HG03025 (cell line): ENCODE results near the gene SLC38A8.

Source experiments
- ATAC-seq: cut with Tn5 transposase; IDR thresholded peaks from one replicate; pipeline ENCODE4 v1.9.1; 2021; ENCODE audit warnings: mild to moderate bottlenecking, moderate library complexity; ENCODE audit not compliant: unreplicated experiment, low FRiP score

Gene SLC38A8

DNA sequence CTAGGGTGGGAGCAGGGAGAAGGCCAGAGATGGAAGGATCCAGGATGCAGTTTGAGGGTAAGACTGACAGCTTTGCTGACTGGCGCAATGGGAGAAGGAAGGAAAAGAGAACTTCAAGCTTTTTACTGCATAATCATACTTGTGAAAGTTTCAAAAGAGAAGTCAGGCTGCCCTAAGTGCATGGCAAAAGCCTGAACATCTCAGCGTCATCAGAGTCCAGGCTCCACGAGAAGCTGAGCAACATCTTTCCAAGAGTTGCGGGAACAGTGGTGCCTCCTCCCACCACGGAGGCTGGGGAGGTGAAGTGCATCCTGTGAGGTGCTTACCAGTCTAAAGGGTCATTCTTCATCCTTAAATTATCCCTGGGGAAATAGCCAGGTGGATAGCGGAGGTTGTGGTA lies 26.9 kb upstream of the SLC38A8 start:
- ATAC-seq = no peak

GRCh38 chr16:84068783-84069462 lies 26.3 kb upstream of the SLC38A8 start:
- ATAC-seq = no peak

DNA sequence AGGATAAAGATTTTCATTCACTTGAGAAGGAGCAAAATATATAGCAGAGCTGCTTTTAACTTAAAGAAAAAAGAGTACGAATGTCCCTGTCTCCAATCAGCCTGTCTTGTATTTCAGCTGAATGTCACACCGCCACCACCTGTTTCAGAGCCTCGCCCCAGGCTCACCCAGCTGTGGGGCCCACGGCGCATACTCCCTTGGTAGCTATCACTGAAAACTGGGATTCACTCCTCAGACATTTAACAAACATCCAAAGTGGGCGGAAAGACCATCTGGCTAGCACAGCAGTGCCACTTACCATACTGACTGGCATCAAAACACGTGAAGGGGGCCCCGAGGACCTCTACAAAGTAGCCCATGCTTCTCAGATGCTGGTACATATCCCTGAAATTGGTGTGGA lies 25.4 kb upstream of the SLC38A8 start:
- ATAC-seq = no peak

GRCh38 chr16:84067640-84068039 lies 25.0 kb upstream of the SLC38A8 start:
- ATAC-seq = no peak

DNA sequence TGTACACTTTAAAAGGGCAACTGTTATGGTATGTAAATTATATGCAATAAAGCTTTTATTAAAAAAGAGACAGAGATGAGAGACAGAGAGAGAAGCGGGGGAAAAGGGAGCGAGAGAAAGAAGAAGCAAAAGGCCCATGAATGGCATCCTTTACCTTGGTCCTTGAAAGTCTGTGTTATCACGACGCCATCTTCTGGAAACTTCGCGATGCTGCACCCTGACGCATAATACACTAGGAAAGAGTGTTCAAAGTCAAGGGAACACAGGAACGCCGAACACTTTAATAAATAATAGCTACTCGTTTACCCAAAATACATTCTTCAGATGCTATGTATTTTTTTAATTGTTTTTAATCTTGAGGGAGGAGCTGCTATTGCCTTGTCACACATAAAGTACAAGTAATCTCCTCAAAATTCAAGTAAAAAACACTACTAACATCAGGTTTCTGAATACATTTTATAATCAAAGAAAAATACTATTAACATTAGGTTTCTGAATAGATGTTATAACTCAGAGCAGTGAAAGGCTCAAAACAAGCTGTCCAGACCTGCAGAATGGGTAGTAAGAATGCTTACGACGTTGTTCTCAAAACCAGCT lies 23.0 kb upstream of the SLC38A8 start:
- ATAC-seq = no peak

DNA sequence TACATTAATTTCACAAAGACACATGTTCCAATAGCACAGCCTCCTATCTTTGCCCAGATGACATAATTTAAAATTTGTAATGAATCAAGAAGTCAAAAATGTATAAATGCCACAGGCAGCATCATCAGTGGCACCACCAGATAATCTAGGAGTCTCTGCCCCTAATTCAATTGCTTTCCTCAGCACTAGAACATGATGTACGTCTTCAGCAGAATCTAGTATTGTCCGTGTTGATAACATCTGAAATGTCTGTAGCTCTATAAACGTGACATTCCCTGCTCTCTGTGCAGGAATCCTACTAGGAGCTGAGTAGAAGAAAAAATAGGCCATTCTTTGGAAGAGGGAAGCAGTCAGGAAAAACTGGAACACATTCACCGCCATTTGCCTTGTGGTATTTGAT lies 21.4 kb upstream of the SLC38A8 start:
- ATAC-seq = no peak

DNA sequence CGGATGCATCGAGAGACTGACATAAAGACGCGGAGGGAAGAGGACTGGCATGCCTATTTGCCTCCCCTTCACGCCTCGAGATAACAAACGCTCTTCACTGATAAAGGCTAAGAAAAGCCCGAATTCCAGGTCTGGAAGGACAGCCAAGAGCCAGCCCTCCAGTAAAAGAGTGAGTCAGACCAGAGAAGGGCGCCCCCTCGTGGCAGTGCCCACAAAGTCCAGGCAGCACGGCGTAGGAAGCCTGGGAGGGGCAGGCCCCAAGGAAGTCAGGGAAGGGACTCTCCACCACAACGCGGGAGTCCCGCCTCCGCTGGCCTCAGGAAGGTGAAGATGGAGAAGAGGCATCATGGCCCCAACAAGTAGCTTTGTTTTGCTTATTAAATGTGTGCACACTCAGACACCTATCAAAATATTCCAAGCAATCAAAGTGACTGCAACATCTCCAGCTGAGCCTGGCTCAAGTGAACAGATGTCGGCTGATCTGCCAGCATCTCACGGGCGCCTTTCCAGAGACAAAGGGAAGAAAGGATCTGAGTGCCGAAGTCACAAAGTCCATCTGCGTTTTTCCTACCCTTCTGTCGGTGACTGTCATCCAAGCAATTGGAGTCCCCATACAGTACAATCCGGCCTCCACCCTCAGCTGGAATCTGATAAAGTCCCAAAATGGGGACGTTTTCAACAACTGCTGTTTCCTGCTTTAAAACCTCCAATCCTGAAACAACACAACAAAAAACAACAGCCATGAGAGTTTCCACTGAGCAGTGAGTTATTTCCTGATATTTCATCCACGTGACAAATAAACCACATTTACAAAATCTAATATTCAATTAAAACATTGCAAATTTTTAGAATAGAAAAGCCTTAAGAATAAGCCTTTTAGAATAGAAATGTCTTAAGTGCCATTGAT lies 20.4 kb upstream of the SLC38A8 start:
- no peak for ATAC-seq

GRCh38 chr16:84061236-84061819 lies 18.7 kb upstream of the SLC38A8 start:
- ATAC-seq = no peak

DNA sequence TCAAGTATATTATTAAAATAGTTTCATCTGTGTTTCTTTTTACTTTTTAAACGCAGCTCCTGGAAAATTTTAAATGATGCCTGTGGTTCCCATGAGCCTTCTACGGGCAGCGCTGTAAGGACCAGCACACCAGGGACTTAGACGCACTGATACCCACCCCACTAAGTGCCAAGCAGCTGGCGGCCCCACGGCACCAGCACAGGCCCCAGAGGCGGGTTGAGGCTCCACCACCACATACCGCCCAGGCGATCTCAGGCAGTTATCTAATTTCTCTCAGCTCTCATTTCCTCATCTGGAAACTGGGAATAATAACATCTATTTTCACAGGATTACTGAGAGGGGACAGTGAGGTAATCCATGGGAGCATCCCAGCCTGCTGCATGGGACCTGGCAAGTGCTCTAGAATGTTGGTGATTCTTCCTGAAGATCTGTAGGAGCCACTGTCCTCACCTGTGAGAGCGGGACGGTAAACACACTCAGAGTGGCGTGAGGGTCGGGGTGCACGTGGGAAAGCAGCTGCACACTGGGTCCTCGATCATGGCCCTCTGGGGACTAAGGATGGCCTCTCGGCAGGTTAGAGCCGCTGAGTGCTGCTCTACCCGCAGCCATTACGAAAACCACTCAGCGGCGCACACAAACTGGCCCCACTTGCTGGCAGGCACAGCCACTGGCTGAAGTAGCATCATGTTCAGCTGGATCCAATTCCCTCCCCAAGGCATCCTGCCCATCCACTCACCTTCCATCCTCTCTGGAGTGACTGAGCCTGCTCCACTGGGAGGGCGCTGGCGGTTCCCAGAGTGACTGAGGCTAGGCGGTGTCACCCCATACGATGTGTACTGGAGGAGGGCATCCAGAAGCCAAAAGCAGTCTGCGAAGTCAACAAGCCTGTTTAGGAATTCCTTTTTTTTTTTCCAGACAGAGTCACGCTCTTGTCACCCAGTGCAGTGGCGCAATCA lies 17.6 kb upstream of the SLC38A8 start:
- no peak for ATAC-seq

- no peak for ATAC-seq
These were observed 16.5 kb upstream of the SLC38A8 start for GRCh38 chr16:84059111-84059510.

DNA sequence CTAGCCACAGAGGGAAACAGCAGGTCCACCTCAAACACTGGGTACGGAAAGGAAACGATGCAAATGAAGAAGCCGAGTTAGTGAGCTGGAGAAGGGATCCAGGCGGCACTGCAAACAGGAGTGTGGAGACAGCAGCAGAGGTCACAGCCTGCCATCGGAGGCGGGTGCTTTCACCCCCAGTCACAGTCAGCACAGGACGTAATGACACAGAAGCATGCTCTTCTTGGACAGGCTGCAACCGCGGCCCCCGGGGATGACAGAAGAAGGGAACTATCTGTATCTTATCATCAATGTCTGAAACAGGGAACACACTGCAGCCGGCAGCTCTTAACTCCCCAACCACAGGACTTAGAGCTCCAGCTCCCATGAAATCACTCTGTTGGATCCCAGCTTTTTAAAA lies 16.1 kb upstream of the SLC38A8 start:
- ATAC-seq = no peak

- no peak for ATAC-seq
These were observed 15.6 kb upstream of the SLC38A8 start for GRCh38 chr16:84058211-84058610.

- ATAC-seq = no peak
These were observed 14.3 kb upstream of the SLC38A8 start for GRCh38 chr16:84056933-84057332.

DNA sequence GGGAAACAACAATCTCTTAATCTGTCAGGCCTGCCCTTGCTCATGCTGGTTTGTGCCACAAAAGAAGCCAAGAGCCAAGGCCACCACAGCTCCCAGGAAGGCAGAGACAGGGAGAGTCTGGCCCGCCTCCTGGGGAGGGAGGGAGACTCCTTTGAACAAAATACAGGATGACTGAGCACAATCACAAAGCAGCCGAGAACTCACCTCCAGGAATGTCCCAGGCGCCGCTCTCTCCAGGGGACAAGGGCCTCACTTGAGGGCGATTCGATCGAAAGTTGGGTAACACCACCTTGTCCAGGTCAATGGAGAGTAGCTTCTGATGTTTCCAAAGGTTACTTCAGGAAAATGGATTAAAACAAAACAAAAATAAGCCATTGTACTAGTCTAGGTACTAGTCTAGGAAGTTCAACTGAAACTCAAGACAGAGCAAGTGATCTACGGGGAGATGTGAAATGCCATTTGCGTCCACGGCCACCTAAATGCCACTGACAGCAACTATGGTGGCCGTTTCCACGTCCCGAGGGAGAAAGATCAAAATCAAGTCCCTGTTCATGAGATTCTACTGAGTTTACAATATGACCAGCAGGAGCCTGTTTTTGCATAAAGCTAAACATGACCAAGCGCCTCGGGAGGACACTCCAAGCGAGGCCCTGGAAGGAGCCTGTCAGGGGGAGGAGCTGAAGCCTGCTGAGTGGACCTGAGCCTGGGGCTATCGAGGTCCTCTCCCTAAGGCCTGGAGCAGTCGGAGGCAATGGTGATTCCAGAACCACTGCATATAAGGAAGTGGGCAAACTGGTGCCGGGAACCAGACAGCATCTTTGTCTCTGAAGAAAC lies 13.4 kb upstream of the SLC38A8 start:
- no peak for ATAC-seq

- ATAC-seq = no peak
These were observed 12.8 kb upstream of the SLC38A8 start for GRCh38 chr16:84055366-84055765.

DNA sequence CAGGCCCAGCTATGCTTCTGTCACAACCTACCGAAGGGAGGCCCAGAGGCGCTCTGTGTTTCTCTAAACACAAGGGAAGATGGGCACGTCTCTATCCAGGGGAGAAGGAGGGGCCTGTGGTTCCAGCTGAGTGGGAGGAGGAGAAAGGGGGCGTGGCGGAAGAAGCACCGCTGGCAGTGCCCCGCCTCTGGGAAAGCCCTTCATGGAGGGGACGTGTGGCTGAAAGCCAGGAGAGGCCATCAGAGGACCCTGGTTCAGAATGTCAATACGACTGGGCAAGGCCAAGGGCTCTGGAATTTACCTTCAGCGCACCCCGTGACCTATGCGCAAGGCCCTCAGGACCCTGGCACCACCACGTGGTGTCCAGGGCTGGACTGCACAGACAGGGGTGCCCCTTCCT lies 12.3 kb upstream of the SLC38A8 start:
- no peak for ATAC-seq

GRCh38 chr16:84054271-84054670 lies 11.7 kb upstream of the SLC38A8 start:
- no peak for ATAC-seq

GRCh38 chr16:84053237-84053636 lies 10.6 kb upstream of the SLC38A8 start:
- ATAC-seq = no peak

DNA sequence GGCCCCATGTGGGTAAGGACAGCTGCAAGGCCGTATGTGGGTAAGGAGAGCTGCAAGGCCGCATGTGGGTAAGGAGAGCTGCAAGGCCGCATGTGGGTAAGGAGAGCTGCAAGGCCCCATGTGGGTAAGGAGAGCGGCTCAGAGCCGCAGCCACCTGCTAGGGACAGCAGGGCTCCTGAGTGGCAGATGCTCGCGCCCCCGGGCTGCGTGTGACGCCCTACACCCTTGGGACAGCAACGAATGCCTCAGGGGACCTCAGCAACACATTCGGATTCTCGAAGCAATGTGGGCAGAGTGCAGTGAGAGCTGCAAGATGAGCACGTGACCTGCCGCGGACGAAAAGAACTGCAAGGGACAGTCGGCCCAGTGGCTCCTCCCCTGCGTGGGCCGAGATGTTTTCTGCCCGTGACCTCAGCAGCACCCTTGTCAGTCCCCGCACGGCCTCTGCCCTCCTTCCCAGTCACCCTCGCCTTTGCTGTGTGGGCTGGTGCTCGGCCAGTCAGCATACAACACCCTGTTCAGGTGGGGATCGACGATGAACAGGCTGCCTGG lies 9.6 kb upstream of the SLC38A8 start:
- ATAC-seq = no peak
